Activated T-cell treated with anti-CD3 and anti-CD28 coated beads for 48 hours (primary cell): Measurements from ENCODE around the gene TLR9.

ENCODE experiments used
- DNase-seq: peaks from one replicate; pipeline ENCODE4 v3.0.0-alpha.2; 2020; ENCODE audit warnings: low read depth

The TLR9 gene

GRCh38 chr3:52172262-52172757, 53.1 kb downstream of the TLR9 start:
- DNase-seq: no peak

GRCh38 chr3:52171514-52172261, 53.8 kb downstream of the TLR9 start:
- DNase-seq: no peak
